Smooth muscle cell (in vitro differentiated cells): Measurements from ENCODE around the gene STYK1. TPM values are rescaled to one million over a fixed set of nuclear protein-coding genes. Genes with fewer than 3 reads are reported as not detected.

Source experiments
- DNase-seq: peaks from one replicate; lab custom pipeline; 2025; ENCODE audit not compliant: unreplicated experiment; lab: John Stamatoyannopoulos, UW
- H2AFZ ChIP-seq: fragments of 200-600 bp; sonication (generic); 2 replicates; pipeline ENCODE4 v1.6.0; 2016; ENCODE audit warnings: antibody characterized with exemption, low read depth, mild to moderate bottlenecking
- H3F3A ChIP-seq: fragments of 200-600 bp; sonication (generic); 2 replicates; pipeline ENCODE4 v1.6.0; 2017; ENCODE audit warnings: antibody characterized with exemption, low read depth
- H3K27ac ChIP-seq: fragments of 200-600 bp; sonication (generic); 2 replicates; pipeline ENCODE4 v1.5.1; 2016; ENCODE audit warnings: low read depth, mild to moderate bottlenecking
- H3K27me3 ChIP-seq: fragments of 200-600 bp; sonication (generic); 2 replicates; pipeline ENCODE4 v1.6.1; 2016; ENCODE audit warnings: low read depth, mild to moderate bottlenecking
- H3K36me3 ChIP-seq: fragments of 200-600 bp; sonication (generic); 2 replicates; pipeline ENCODE4 v1.5.1; 2016; ENCODE audit warnings: low read depth
- H3K4me1 ChIP-seq: fragments of 200-600 bp; sonication (generic); 2 replicates; pipeline ENCODE4 v1.5.1; 2016; ENCODE audit warnings: low read depth
- H3K4me2 ChIP-seq: fragments of 200-600 bp; sonication (generic); 2 replicates; pipeline ENCODE4 v1.6.0; 2016; ENCODE audit warnings: mild to moderate bottlenecking
- H3K4me3 ChIP-seq: fragments of 200-600 bp; sonication (generic); 2 replicates; pipeline ENCODE4 v1.5.1; 2016; ENCODE audit warnings: mild to moderate bottlenecking
- H3K79me2 ChIP-seq: fragments of 200-600 bp; sonication (generic); 2 replicates; pipeline ENCODE4 v1.6.0; 2016; ENCODE audit warnings: low read depth, mild to moderate bottlenecking
- H3K9ac ChIP-seq: fragments of 200-600 bp; sonication (generic); 2 replicates; pipeline ENCODE4 v1.6.0; 2016; ENCODE audit warnings: low read depth
- H3K9me3 ChIP-seq: fragments of 200-600 bp; sonication (generic); replicated peaks from 2 replicates; pipeline ENCODE4 v1.5.1; 2016; ENCODE audit warnings: low read depth
- H4K20me1 ChIP-seq: fragments of 200-600 bp; sonication (generic); 2 replicates; pipeline ENCODE4 v1.6.0; 2016; ENCODE audit warnings: low read depth
- CTCF ChIP-seq: fragments of 200-600 bp; sonication (generic); IDR thresholded peaks from 2 replicates; pipeline ENCODE4 v1.5.1; 2017; ENCODE audit warnings: borderline replicate concordance, mild to moderate bottlenecking, antibody characterized with exemption; ENCODE audit not compliant: insufficient read depth, poor library complexity, severe bottlenecking
- WGBS: methylation state at CpG from one replicate; pipeline ENCODE4 v1.1.7; 2016; ENCODE audit warnings: low lambda C conversion rate; 5-methylcytosine and 5-hydroxymethylcytosine counted together
- polyA plus RNA-seq: library from polyadenylated mRNA; unstranded; fragments of >200 nt; fragmentation: Nextera tagmentation; extraction: Ambion mirVana; gene quantifications from 2 replicates; pipeline ENCODE4 v1.2.1, GENCODE V29; 2016
- total RNA-seq: library from RNA; depleted of rRNA; stranded (reverse); fragments of >200 nt; gene quantifications from 2 replicates; pipeline ENCODE4 v1.2.3, GENCODE V29; 2014

The STYK1 gene
- total and polyA plus RNA-seq, 2 experiments from 2014 or later, result 0.24 to 1.2 TPM

DNA sequence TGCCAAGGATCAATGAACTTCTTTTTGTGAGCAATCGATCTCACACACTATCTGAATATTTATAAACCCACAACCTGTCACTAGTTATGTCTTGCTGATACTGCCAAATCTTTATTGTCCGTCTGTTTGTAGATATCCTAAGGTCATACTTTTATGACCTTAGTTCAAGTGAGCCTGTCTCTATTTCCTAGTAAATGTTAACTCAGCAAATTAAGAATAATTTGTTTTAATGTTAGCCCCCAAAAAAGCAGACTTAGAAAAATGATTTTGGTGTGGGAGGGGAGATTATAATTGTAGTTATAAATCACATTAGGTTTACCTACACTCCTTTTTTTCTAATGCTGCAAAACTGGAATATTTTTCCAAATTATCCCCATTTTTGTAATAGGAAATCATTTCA is 9.4 kb downstream of the STYK1 start:
- no peak for TF ChIP-seq CTCF
- Histone ChIP-seq H3K4me2 (no peak overlapping the region), H4K20me1 (no peaks in the 10 kb centered on the region), H3K4me1 (no peaks in the 10 kb centered on the region), H3F3A (no peaks in the 10 kb centered on the region), H2AFZ (no peak overlapping the region), H3K9me3 (no peaks in the 10 kb centered on the region), H3K4me3 (no peak overlapping the region), H3K79me2 (no peaks in the 10 kb centered on the region), H3K36me3 (no peaks in the 10 kb centered on the region), H3K27ac (no peak overlapping the region), H3K27me3 (no peaks in the 10 kb centered on the region), H3K9ac (no peak overlapping the region)
- 92% methylated on average over 2 of the region's 2 CpGs for WGBS
- DNase-seq, result no peak

DNA sequence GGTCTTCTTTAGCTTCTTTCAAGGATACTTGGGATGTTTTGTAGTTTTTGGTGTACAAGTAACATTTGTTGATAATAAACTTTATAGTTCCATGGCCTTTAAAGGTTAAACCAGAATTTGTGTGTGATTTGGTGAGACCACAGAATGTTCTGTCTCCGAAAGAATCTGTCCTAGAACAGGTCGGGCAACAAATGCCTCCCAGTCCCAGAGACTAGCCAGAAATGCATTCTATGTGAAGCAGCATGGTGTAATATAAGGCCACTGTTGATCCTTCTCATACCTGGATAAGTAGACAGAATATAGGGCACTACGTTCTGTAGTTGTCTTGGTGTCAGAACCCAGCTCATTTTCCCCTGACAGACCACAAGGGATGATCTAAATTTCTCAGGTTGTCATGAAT is 10.0 kb downstream of the STYK1 start:
- no peak overlapping the region for H2AFZ ChIP-seq
- no peak overlapping the region for H3K4me3 ChIP-seq
- no peaks in the 10 kb centered on the region for H4K20me1 ChIP-seq
- H3K79me2 ChIP-seq, result no peaks in the 10 kb centered on the region
- no peaks in the 10 kb centered on the region for H3K27me3 ChIP-seq
- no peaks in the 10 kb centered on the region for H3F3A ChIP-seq
- WGBS, result 70% methylated on average over 3 of the region's 3 CpGs
- no peak overlapping the region for H3K4me2 ChIP-seq
- H3K36me3 ChIP-seq, result no peaks in the 10 kb centered on the region
- H3K4me1 ChIP-seq, result no peaks in the 10 kb centered on the region
- DNase-seq, result no peak
- no peak for TF ChIP-seq CTCF
- H3K27ac ChIP-seq, result no peak overlapping the region
- H3K9me3 ChIP-seq, result no peaks in the 10 kb centered on the region
- H3K9ac ChIP-seq, result no peak overlapping the region

GRCh38 chr12:10661338-10661737 is 12.5 kb downstream of the STYK1 start:
- no peaks in the 10 kb centered on the region for H3K4me1 ChIP-seq
- no peaks in the 10 kb centered on the region for H3F3A ChIP-seq
- no peak overlapping the region for H3K4me3 ChIP-seq
- H3K9ac ChIP-seq, result no peak overlapping the region
- H3K79me2 ChIP-seq, result no peaks in the 10 kb centered on the region
- WGBS, result 90% methylated on average over 3 of the region's 3 CpGs
- H4K20me1 ChIP-seq, result no peaks in the 10 kb centered on the region
- DNase-seq, result no peak
- no peak for TF ChIP-seq CTCF
- H3K4me2 ChIP-seq, result no peak overlapping the region
- H3K27ac ChIP-seq, result no peak overlapping the region
- H2AFZ ChIP-seq, result no peak overlapping the region
- no peaks in the 10 kb centered on the region for H3K36me3 ChIP-seq
- no peaks in the 10 kb centered on the region for H3K27me3 ChIP-seq
- no peaks in the 10 kb centered on the region for H3K9me3 ChIP-seq

DNA sequence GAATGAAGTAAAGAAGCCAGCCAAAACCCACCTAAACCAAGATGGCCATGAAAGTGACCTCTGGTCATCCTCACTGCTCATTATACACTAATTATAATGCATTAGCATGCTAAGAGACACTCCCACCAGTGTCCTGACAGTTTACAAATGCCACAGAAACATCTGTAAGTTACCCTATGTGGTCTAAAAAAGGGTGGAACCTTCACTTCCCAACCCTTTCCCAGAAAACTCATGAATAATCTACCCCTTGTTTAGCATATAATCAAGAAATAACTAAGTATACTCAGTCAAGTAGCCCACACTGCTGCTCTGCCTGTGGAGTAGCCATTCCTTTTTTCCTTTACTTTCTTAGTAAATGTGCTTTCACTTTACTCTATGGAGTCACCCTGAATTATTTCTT is 19.8 kb downstream of the STYK1 start:
- no peaks in the 10 kb centered on the region for H3K4me1 ChIP-seq
- no peaks in the 10 kb centered on the region for H3K36me3 ChIP-seq
- H4K20me1 ChIP-seq, result no peaks in the 10 kb centered on the region
- H3K4me2 ChIP-seq, result no peak overlapping the region
- no peak for DNase-seq
- H3K9me3 ChIP-seq, result no peaks in the 10 kb centered on the region
- no peak overlapping the region for H3K27ac ChIP-seq
- no peaks in the 10 kb centered on the region for H3K79me2 ChIP-seq
- no peak for TF ChIP-seq CTCF
- H3K4me3 ChIP-seq, result no peak overlapping the region
- H3F3A ChIP-seq, result no peaks in the 10 kb centered on the region
- no peaks in the 10 kb centered on the region for H3K27me3 ChIP-seq
- no peak overlapping the region for H3K9ac ChIP-seq
- H2AFZ ChIP-seq, result no peak overlapping the region
